Motor neuron (in vitro differentiated cells): Measurements from ENCODE around the gene PLCG2. TPM values are rescaled to one million over a fixed set of nuclear protein-coding genes. Genes with fewer than 3 reads are reported as not detected.
"Not testable (repeated sequence)": the region's sequence is repeated elsewhere in the genome, so short reads cannot be mapped to it uniquely, and the experiment has no call there.

ENCODE experiments used
- ATAC-seq, 8 experiments: fragments of 200-7000 bp; cut with Tn5 transposase; replicated peaks in 6 of 8; 2 replicates each; pipeline ENCODE4 v1.8.0; 2021; ENCODE audit warnings: mild to moderate bottlenecking in 8 of 8, moderate library complexity in 8 of 8
- H3K27ac ChIP-seq, 2 donors: fragments of 250-450 bp; sonication (Bioruptor Pico); 2 replicates each; pipeline ENCODE4 v1.9.0; 2021; ENCODE audit warnings: antibody characterized with exemption in 2 of 2, mild to moderate bottlenecking in 2 of 2, moderate library complexity in 1 of 2
- H3K4me1 ChIP-seq, 2 donors: fragments of 250-450 bp; sonication (Bioruptor Pico); replicated peaks in 1 of 2; 2 replicates each; pipeline ENCODE4 v1.6.1; 2021; ENCODE audit warnings: antibody characterized with exemption in 2 of 2, mild to moderate bottlenecking in 2 of 2, moderate library complexity in 1 of 2
- H3K4me3 ChIP-seq, 5 donors: fragments of 250-450 bp; sonication (Bioruptor Pico); 2 replicates each; pipeline ENCODE4 v1.9.0; 2021; ENCODE audit warnings: antibody characterized with exemption in 5 of 5, mild to moderate bottlenecking in 5 of 5, moderate library complexity in 4 of 5
- WGBS, 10 experiments: fragments of 450-650 bp; shearing (Covaris generic); methylation state at CpG; one replicate each; pipeline ENCODE4 v1.0.0; 2022; 5-methylcytosine and 5-hydroxymethylcytosine counted together
- in situ Hi-C, 9 experiments: fragments of 400-800 bp; cut with MboI; loops; one replicate each; pipeline ENCODE4 v1.15.0; 2021; ENCODE audit warnings: low sequenced_read_pairs in 9 of 9, low pct_unique_long_range_greater_than_20kb in 2 of 9; ENCODE audit not compliant: unreplicated experiment in 9 of 9
- total RNA-seq, 8 experiments: library from RNA; unstranded; fragments of 300-600 nt; gene quantifications; 2 replicates each; pipeline versions ENCODE4 v1.2.3 to v1.2.4, GENCODE V29; 2022

Gene PLCG2
- total RNA-seq, 8 experiments from 2014 or later: 0.09 to 2.7 (median 0.87) TPM

DNA sequence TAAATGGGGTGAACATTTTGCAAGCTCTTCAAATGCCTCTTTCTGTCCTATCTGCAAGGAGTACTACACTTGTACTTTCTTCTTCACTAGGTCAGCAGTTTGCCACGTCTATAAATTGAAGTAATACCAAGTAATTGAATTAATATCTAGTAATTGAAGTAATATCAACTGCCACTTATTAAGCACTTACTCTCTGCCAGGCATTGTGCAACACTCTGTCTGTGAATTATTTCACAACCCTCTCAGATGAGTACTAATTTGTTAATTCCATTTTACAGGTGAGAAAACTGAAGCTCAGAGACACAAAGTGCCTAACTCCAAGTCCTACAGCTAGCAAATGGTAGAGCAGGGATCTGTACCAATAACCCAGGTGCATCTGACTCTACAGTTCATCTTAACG lies 228.1 kb downstream of the PLCG2 start:
- in situ Hi-C loops: no loop called here
- ATAC-seq: no peak
- no peak overlapping the region for H3K4me3 ChIP-seq
- no peak overlapping the region for H3K27ac ChIP-seq
- WGBS, 10 experiments: 0 to 86% (median 75%) methylated on average over 1 to 2 of the region's 2 CpGs; no CpG with 5 or more reads in 5 of the 10 experiments
- no peaks in the 10 kb centered on the region for H3K4me1 ChIP-seq

DNA sequence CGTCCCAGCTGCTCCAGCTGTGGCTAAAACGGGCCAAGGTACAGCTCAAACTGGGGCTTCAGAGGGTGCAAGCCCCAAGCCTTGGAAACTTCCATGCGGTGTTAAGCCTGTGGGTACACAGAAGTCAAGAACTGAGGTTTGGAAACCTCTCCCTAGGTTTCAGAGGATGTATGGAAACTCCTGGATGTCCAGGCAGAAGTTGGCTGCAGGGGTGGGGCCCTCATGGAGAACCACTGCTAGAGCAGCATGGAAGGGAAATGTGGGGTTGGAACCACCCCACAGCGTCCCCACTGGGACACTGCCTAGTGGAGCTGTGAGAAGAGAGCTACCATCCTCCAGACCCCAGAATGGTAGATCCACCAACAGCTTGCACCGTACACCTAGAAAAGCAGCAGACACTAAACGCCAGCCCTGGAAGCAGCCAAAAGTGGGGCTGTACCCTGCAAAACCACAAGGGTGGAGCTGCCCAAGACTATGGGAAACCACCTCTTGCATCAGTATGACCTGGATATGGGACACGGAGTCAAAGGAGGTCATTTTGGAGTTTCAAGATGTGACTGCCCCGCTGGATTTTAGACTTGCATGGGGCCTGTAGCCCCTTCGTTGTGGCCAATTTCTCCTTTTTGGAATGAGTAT lies 230.0 kb downstream of the PLCG2 start:
- 35 to 86% (median 78%) methylated on average over 1 to 8 of the region's 9 CpGs; no CpG with 5 or more reads in 5 of the 10 experiments for WGBS, 10 experiments
- no peak for ATAC-seq
- Histone ChIP-seq H3K4me1 (no peaks in the 10 kb centered on the region), H3K27ac (no peak overlapping the region), H3K4me3 (no peak overlapping the region)
- in situ Hi-C loops: no loop called here

- 20 to 100% (median 63%) methylated on average over 1 to 3 of the region's 4 CpGs; no CpG with 5 or more reads in 2 of the 10 experiments for WGBS, 10 experiments
- H3K4me3 ChIP-seq, ATAC-seq, in situ Hi-C loops, H3K27ac ChIP-seq, H3K4me1 ChIP-seq: not testable (repeated sequence)
Measured at GRCh38 chr16:82009789-82010188, 230.7 kb downstream of the PLCG2 start.

DNA sequence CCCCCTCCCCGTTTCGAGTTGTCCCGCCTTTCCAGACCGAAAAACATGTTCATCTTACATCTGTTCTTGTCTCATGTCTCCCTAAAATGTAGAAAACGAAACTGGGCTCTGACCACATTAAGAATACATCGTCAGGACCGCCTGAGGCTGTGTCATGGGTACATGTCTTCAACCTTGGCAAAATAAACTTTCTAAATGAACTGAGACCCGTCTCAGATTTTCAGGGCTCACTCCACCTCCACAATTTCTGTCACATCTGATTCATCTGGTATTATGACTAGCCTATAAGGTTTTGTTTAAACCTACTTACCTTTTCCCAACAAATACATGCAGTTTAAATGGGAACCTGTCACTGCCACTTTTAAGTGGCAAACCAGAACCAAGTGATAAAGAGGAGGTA lies 231.6 kb downstream of the PLCG2 start:
- H3K27ac ChIP-seq: no peak overlapping the region
- H3K4me3 ChIP-seq: no peak overlapping the region
- H3K4me1 ChIP-seq: no peaks in the 10 kb centered on the region
- no peak for ATAC-seq
- in situ Hi-C loops: no loop called here
- 33 to 100% (median 76%) methylated on average over 1 to 7 of the region's 8 CpGs; no CpG with 5 or more reads in 1 of the 10 experiments for WGBS, 10 experiments

DNA sequence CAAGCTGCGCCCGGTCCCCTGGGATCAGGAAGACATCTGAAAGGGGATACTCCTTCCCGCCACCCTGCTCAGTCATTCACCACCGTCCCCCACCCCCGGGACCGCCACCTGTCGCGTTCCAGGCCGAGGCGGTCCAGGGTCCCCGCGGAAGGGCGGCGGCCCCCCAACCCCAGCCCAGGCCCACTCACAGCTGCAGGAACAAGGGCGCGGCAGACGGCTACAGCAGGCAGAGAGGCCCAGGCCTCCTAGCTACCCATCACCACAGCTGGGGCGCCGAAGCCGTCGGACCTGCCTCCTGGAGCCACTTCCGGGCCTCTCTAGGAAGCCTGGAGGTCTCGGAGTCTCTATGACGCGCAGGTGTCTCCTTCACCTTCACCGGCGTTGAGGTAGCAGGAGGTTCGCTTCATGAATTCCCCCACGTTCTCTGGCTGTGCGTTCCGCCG lies 232.1 kb downstream of the PLCG2 start, which contains the start of gene SDR42E1:
Gene SDR42E1 (minus strand): TSS at position 272 of the 443 bp plus-strand sequence. CDS start 10,612 bp downstream, outside the sequence.
- Histone ChIP-seq H3K4me3 (no peak within 1 kb of the TSS), H3K4me1 (no peaks in the 10 kb centered on the region), H3K27ac (no peak within 1 kb of the TSS)
- 61 to 93% (median 84%) methylated on average over 3 to 6 of the region's 32 CpGs; no CpG with 5 or more reads in 6 of the 10 experiments for WGBS, 10 experiments
- peak in 1 of 8 experiments; percentile 36 for ATAC-seq
- in situ Hi-C loops: no loop called here

Other genes with a start within 250 kb of the PLCG2 start
- under 1 TPM; under 0.01 to 0.38 (median 0.05) TPM for gene SDR42E1, start 232.2 kb downstream of the PLCG2 start, total RNA-seq